Thoracic aorta (tissue), 2 donors: Measurements from ENCODE around the gene POLA1. TPM values are rescaled to one million over a fixed set of nuclear protein-coding genes. Genes with fewer than 3 reads are reported as not detected.
A peak's percentile ranks its signal among the peaks of the same experiment; 100 is the strongest.

ENCODE experiments used
- ATAC-seq: fragments of 150-250 bp; one replicate; pipeline ENCODE4 v1.8.0; 2017; ENCODE audit warnings: low read depth; ENCODE audit not compliant: insufficient number of reproducible peaks, low FRiP score
- DNase-seq: peaks from one replicate; pipeline ENCODE4 v3.0.0-alpha.2; 2020; ENCODE audit warnings: low spot score
- H3K27ac ChIP-seq, 2 donors: fragments of 200-600 bp; sonication (generic); 1 replicate in 1 of 2; 2 replicates in 1 of 2; pipeline ENCODE4 v1.5.1; 2016; ENCODE audit warnings: mild to moderate bottlenecking in 2 of 2, moderate library complexity in 2 of 2
- H3K27me3 ChIP-seq: fragments of 200-600 bp; sonication (generic); replicated peaks from 2 replicates; pipeline ENCODE4 v1.6.0; 2016; ENCODE audit warnings: mild to moderate bottlenecking; ENCODE audit not compliant: insufficient read depth
- H3K36me3 ChIP-seq: fragments of 200-600 bp; sonication (generic); one replicate; pipeline ENCODE4 v1.5.1; 2016
- H3K4me1 ChIP-seq, 2 donors: fragments of 200-600 bp; sonication (generic); 1 replicate in 1 of 2; 2 replicates in 1 of 2; pipeline versions ENCODE4 v1.5.1 to v1.6.0; 2016; ENCODE audit warnings: low read depth in 2 of 2, mild to moderate bottlenecking in 1 of 2; ENCODE audit not compliant: control insufficient read depth in 1 of 2
- H3K4me3 ChIP-seq: fragments of 200-600 bp; sonication (generic); 2 replicates; pipeline ENCODE4 v1.5.1; 2016; ENCODE audit warnings: mild to moderate bottlenecking
- H3K9me3 ChIP-seq: fragments of 200-600 bp; sonication (generic); 2 replicates; pipeline ENCODE4 v1.5.1; 2016
- total RNA-seq, 2 donors: library from RNA; depleted of rRNA; stranded (reverse); fragments of >200 nt; gene quantifications; one replicate each; pipeline versions ENCODE4 v1.1.0 to v1.2.3, GENCODE V29; 2016
- TF ChIP-seq, protein P1 (sequence below): fragments of 200-600 bp; sonication (generic); IDR thresholded peaks from one replicate; pipeline ENCODE4 v1.5.1; 2019; ENCODE audit warnings: antibody characterized with exemption

Gene POLA1
- total RNA-seq, 2 donors from 2014 or later: 11.6 to 20.6 TPM

DNA sequence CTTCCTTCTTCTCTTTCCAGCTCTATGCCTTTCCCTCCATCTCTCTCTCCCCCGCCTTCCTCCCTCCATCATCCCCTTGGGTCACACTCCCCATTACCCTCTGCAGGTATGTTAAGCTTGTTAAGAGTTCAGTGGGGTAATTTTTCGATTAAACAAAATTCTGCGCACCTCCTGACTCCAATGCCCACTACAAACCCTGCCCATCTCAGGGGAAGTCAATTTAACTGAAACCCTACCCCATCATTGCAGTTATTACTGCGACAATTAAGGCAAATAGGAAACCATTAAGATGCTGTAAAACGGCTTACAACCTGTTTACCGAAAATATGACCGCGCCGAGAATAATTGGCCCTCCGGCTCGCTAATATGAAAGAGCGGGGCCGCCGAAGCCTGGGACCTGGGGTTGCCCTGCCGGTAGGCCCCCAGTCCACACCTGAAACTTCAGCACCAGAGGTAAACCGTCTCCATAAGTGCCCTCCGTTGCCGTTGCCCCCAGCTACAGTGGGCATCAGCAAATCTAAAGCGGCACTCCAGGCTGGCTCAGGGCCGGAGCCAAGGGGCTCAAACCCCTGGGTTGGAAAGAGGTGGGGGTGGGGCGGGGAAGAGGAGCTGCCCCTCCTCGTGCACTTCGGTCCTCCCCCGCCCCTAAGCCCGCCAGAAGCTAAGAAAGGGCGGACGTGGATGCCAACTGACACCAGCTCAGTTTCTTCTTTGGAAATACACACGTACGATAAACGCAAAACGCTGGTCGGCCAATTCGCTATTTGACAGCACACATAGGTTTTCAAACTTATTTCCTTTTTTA lies 317.3 kb downstream of the POLA1 start:
- Histone ChIP-seq H3K4me1 (peaks cover 0 to 13% of the 10 kb centered on the region in 2 donors), H3K36me3 (no peaks in the 10 kb centered on the region), H3K4me3 (no peak overlapping the region), H3K27ac (no peak overlapping the region), H3K27me3 (peaks cover 6% of the 10 kb centered on the region), H3K9me3 (no peaks in the 10 kb centered on the region)
- TF ChIP-seq, protein P1, sequence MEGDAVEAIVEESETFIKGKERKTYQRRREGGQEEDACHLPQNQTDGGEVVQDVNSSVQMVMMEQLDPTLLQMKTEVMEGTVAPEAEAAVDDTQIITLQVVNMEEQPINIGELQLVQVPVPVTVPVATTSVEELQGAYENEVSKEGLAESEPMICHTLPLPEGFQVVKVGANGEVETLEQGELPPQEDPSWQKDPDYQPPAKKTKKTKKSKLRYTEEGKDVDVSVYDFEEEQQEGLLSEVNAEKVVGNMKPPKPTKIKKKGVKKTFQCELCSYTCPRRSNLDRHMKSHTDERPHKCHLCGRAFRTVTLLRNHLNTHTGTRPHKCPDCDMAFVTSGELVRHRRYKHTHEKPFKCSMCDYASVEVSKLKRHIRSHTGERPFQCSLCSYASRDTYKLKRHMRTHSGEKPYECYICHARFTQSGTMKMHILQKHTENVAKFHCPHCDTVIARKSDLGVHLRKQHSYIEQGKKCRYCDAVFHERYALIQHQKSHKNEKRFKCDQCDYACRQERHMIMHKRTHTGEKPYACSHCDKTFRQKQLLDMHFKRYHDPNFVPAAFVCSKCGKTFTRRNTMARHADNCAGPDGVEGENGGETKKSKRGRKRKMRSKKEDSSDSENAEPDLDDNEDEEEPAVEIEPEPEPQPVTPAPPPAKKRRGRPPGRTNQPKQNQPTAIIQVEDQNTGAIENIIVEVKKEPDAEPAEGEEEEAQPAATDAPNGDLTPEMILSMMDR: no peak
- DNase-seq: no peak
- no peak for ATAC-seq

DNA sequence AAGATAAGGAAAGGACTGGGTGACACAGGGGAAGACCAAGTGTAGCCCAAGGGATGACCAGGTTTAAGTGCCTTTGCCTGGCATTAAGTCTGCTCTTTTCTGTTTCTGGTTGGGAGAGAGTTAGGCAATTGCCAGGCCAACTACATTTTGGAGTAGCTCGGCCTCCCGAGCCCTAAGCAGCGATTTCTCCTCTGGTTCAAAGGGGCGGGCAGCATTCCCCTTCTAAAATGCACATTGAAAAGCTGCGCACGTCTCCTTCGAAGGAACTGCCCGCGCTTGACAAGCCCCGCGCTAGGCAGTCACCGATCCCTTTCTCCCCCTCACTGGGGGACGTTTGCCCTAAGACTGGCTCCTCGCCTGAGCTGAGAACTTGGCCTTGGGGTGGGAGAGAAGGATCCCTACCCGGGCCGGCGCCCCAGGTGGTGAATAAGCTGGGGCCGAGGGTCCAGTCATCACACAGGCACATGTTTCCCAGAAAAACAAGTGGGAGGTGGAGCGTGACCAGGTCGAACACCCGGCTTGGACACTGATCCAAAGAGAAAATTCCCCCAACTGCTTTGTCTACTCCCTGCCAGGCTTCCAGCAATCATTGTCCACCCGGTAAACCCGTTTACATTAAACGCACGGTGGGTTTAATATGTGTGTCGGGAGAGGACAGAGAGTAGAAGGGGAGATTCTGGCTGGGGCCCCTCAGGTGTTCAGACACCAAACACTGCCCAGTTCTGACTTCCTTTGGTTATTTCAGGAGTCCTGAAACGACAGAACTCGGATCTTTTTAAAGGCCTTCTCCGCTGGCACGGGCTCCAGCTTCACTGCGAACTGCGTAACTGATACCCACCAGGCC lies 318.1 kb downstream of the POLA1 start:
- H3K4me1 ChIP-seq: peaks cover 0 to 13% of the 10 kb centered on the region in 2 donors
- peaks cover 6% of the 10 kb centered on the region for H3K27me3 ChIP-seq
- no peak for ATAC-seq
- no peaks in the 10 kb centered on the region for H3K9me3 ChIP-seq
- no peak for DNase-seq
- no peak overlapping the region for H3K27ac ChIP-seq
- TF ChIP-seq, protein P1: no peak
- no peak overlapping the region for H3K4me3 ChIP-seq
- no peaks in the 10 kb centered on the region for H3K36me3 ChIP-seq

DNA sequence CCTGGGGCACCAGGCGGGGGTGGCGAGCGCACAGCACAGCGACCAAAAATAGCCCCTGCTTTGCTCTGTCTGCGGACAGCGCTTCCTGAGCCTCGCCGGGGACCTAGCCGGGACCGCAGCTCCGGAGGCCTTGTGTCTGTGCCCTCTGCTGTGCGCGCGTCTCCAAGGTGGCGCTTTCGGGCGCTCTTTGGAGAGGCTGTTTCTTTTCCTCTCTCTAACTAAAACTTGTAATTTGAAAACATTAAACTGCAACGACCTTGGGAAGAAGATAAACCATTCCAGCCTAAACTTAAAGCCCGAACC lies 318.7 kb downstream of the POLA1 start:
- H3K4me3 ChIP-seq: peak overlapping the region; percentile 54
- peaks cover 0 to 8% of the 10 kb centered on the region in 2 donors for H3K4me1 ChIP-seq
- no peak for ATAC-seq
- no peaks in the 10 kb centered on the region for H3K36me3 ChIP-seq
- TF ChIP-seq, protein P1: no peak
- H3K9me3 ChIP-seq: no peaks in the 10 kb centered on the region
- no peak overlapping the region for H3K27ac ChIP-seq
- peaks cover 6% of the 10 kb centered on the region for H3K27me3 ChIP-seq
- DNase-seq: no peak

DNA sequence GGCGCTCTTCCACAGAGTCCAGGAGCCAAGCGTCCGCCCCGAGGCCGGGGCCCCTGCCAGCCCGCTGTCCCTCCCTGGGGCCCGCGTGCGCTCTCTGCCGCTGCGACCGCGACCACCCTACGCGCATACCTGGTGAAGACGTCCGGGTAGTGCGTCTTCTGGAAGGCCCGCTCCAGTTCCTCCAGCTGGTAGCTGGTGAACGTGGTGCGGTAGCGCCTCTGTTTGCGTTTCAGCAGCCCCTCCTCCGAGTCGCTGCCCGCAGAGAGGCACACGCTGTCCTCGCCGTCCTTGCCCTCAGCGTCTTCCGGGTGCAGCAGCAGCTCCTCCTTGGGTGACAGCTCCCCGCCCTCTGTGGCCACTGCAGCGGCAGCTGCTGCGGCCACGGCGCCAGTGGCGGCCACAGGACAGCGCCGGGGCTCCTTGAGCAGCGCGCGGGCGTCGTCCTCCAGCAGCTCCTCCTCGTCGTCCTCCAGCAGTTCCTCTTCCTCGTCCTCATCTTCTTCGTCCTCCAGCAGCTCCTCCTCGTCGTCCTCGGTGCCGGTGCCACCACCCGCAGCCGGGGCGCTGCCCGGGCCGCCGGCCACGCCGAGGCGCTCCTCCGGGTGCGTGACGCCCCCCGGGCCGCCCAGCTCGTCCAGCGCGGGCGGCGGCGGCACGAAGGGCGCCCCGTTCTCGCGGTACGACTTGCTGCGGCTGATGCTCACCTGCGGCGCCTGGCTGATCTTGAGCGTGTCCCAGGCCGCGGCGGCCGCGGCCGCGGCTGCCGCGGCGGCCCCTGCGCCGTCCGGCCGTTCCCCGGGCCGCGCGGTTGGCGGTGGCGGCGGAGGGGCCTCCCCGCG lies 319.3 kb downstream of the POLA1 start:
- ATAC-seq (no peak), DNase-seq (no peak)
- H3K9me3 ChIP-seq: no peaks in the 10 kb centered on the region
- H3K36me3 ChIP-seq: no peaks in the 10 kb centered on the region
- H3K4me1 ChIP-seq: peaks cover 3 to 6% of the 10 kb centered on the region in 2 donors
- peaks cover under 1% of the 10 kb centered on the region for H3K27me3 ChIP-seq
- H3K27ac ChIP-seq: no peak overlapping the region
- H3K4me3 ChIP-seq: peak overlapping the region; percentile 54
- TF ChIP-seq, protein P1: no peak
